GM18951 (cell line): Measurements from ENCODE around the gene TPP2.

Experiments used
- POLR2A ChIP-seq: IDR thresholded peaks from 4 replicates; pipeline ENCODE4 v1.6.1; 2011; ENCODE audit warnings: mild to moderate bottlenecking; ENCODE audit not compliant: insufficient read length, insufficient read depth; ENCODE audit errors: extremely low read depth
- in situ Hi-C: fragments of 300-500 bp; cut with MboI; formaldehyde crosslinking; loops from one replicate; pipeline ENCODE4 v1.12.0; 2022; ENCODE audit warnings: low sequenced_read_pairs, mixed read lengths, inconsistent platforms; ENCODE audit not compliant: unreplicated experiment

TPP2 gene

GRCh38 chr13:102608974-102609373 is 12.2 kb downstream of the TPP2 start:
- no peak for TF ChIP-seq POLR2A
- in situ Hi-C loops, result no loop called here

- TF ChIP-seq POLR2A, result no peak
- in situ Hi-C loops, result no loop called here
Observed at GRCh38 chr13:102609696-102610095, 12.9 kb downstream of the TPP2 start.

GRCh38 chr13:102610296-102610895 is 13.6 kb downstream of the TPP2 start:
- in situ Hi-C loops, result no loop called here
- TF ChIP-seq POLR2A, result no peak

- TF ChIP-seq POLR2A, result no peak
- in situ Hi-C loops, result no loop called here
Observed at GRCh38 chr13:102617697-102618350, 21.0 kb downstream of the TPP2 start.

GRCh38 chr13:102620516-102620915 is 23.7 kb downstream of the TPP2 start:
- in situ Hi-C loops, result no loop called here

GRCh38 chr13:102626928-102627327 is 30.1 kb downstream of the TPP2 start:
- no peak for TF ChIP-seq POLR2A
- in situ Hi-C loops, result no loop called here

More at GRCh38 chr13:102620516-102620915, 23.7 kb downstream of the TPP2 start:
- TF ChIP-seq POLR2A, result no peak

- TF ChIP-seq POLR2A, result no peak
- in situ Hi-C loops, result no loop called here
Observed at GRCh38 chr13:102628559-102628958, 31.8 kb downstream of the TPP2 start.

- no peak for TF ChIP-seq POLR2A
- in situ Hi-C loops, result no loop called here
Observed at GRCh38 chr13:102631198-102631597, 34.4 kb downstream of the TPP2 start.

GRCh38 chr13:102638741-102639140 is 42.0 kb downstream of the TPP2 start:
- in situ Hi-C loops, result no loop called here
- TF ChIP-seq POLR2A, result no peak

- TF ChIP-seq POLR2A, result no peak
- in situ Hi-C loops, result no loop called here
Observed at GRCh38 chr13:102642029-102642428, 45.2 kb downstream of the TPP2 start.

- in situ Hi-C loops, result no loop called here
- no peak for TF ChIP-seq POLR2A
Observed at GRCh38 chr13:102642475-102642874, 45.7 kb downstream of the TPP2 start.

- TF ChIP-seq POLR2A, result no peak
- in situ Hi-C loops, result no loop called here
Observed at GRCh38 chr13:102643656-102644055, 46.9 kb downstream of the TPP2 start.

GRCh38 chr13:102645701-102646100 is 48.9 kb downstream of the TPP2 start:
- TF ChIP-seq POLR2A, result no peak
- in situ Hi-C loops, result no loop called here

GRCh38 chr13:102648046-102648445 is 51.3 kb downstream of the TPP2 start:
- no peak for TF ChIP-seq POLR2A
- in situ Hi-C loops, result no loop called here
